Vagina (tissue), 2 donors: ENCODE results near the gene ADARB2.

ENCODE experiments used
- POLR2A ChIP-seq, 2 donors: fragments of 450-650 bp; IDR thresholded peaks; one replicate each; pipeline ENCODE4 v1.6.1; 2017; ENCODE audit warnings: antibody characterized with exemption in 2 of 2, mild to moderate bottlenecking in 2 of 2, moderate library complexity in 2 of 2
- TF ChIP-seq, protein P1 (sequence below), 3 experiments: fragments of 450-650 bp in 2 of 3; fragments of 200-600 bp in 1 of 3; sonication (generic) in 1 of 3; IDR thresholded peaks; one replicate each; pipeline ENCODE4 v1.5.1; 2017 to 2019; ENCODE audit warnings: antibody characterized with exemption in 3 of 3, mild to moderate bottlenecking in 2 of 3, moderate library complexity in 2 of 3

DNA sequence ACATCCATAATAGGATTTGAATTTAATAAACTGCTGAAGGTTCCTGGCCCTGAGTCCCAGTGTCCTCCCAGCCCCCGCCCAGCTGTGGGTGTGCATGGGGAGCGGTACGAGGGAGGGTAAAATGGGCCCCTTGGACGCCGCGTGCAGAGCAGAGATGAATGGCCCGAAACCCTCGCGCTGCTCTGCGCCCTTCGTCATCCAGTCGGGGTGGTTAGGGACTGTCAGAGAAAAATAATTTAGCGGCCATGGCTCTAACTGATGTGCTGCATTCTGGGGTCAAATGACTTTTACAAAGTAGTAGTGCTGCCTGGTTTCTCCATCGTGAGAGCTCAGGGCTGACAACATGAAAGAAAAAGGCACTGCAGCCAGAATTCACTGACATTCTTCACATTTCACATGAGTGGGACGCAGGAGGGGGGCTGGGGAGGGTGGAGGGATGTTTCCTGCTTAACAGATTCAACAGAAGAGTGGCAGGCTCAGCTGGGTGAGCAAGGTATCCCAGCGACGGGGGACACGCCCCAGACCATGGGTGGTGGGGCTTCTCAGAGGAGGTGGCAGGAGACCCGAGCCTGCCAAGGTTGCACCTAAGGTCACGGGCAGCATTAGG, 376.7 kb downstream of the ADARB2 start:
- TF ChIP-seq, protein P1, sequence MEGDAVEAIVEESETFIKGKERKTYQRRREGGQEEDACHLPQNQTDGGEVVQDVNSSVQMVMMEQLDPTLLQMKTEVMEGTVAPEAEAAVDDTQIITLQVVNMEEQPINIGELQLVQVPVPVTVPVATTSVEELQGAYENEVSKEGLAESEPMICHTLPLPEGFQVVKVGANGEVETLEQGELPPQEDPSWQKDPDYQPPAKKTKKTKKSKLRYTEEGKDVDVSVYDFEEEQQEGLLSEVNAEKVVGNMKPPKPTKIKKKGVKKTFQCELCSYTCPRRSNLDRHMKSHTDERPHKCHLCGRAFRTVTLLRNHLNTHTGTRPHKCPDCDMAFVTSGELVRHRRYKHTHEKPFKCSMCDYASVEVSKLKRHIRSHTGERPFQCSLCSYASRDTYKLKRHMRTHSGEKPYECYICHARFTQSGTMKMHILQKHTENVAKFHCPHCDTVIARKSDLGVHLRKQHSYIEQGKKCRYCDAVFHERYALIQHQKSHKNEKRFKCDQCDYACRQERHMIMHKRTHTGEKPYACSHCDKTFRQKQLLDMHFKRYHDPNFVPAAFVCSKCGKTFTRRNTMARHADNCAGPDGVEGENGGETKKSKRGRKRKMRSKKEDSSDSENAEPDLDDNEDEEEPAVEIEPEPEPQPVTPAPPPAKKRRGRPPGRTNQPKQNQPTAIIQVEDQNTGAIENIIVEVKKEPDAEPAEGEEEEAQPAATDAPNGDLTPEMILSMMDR (IDR thresholded peaks at IDR 0.05) = no peak
- no peak for TF ChIP-seq POLR2A (IDR thresholded peaks at IDR 0.05)
